A549 (cell line): ENCODE data around the gene GSE1. TPM values are rescaled to one million over a fixed set of nuclear protein-coding genes. Genes with fewer than 3 reads are reported as not detected.

Experiments used
- ATAC-seq, 2 experiments: fragments of 200-7000 bp in 1 of 2; fragments of >200 bp in 1 of 2; cut with Nextera tagmentation in 1 of 2; cut with Tn5 transposase in 1 of 2; 3 replicates each; pipeline versions ENCODE4 v1.8.0 to v1.9.1; 2018 to 2020; ENCODE audit warnings: mild to moderate bottlenecking in 1 of 2, moderate library complexity in 1 of 2
- CTCF ChIA-PET: fragments of 300-600 bp; sonication (Branson Sonifier 250); formaldehyde crosslinking; extraction: SDS; loops from one replicate; lab custom pipeline; 2021; ENCODE audit warnings: antibody characterized with exemption, inconsistent platforms; lab: Yijun Ruan, JAX
- POLR2A ChIA-PET: fragments of 350-600 bp; formaldehyde crosslinking; extraction: SDS; loops from one replicate; lab custom pipeline; 2021; ENCODE audit warnings: antibody characterized with exemption, inconsistent platforms; lab: Yijun Ruan, JAX
- DNase-seq, 2 experiments: peaks; one replicate each; pipeline versions ENCODE4 v3.0.0 to v3.0.0-alpha.2; 2011 to 2016; ENCODE audit warnings: low read depth in 1 of 2, low spot score in 1 of 2
- FAIRE-seq: peaks from 2 replicates; lab custom pipeline; 2011; peaks lifted over from hg19 to GRCh38; lab: Jason Lieb, UNC
- H3K27ac ChIP-seq, 2 experiments: fragments of >200 bp; sonication (Bioruptor Twin); formaldehyde crosslinking; 3 replicates each; pipeline ENCODE4 v1.5.1; 2016 to 2017
- H3K4me1 ChIP-seq: fragments of >200 bp; sonication (Bioruptor Twin); formaldehyde crosslinking; 3 replicates; pipeline ENCODE4 v1.6.1; 2016
- H3K4me2 ChIP-seq: fragments of >200 bp; sonication (Bioruptor Twin); formaldehyde crosslinking; 3 replicates; pipeline ENCODE4 v1.6.1; 2016
- H3K4me3 ChIP-seq: fragments of >200 bp; sonication (Bioruptor Twin); formaldehyde crosslinking; 3 replicates; pipeline ENCODE4 v1.5.1; 2016
- H3K9me3 ChIP-seq: fragments of >200 bp; sonication (Bioruptor Twin); formaldehyde crosslinking; 3 replicates; pipeline ENCODE4 v1.6.1; 2016
- CBX2 ChIP-seq: fragments of 200-600 bp; sonication (generic); IDR thresholded peaks from 2 replicates; pipeline ENCODE4 v1.6.1; 2016; ENCODE audit warnings: low read depth, mild to moderate bottlenecking, borderline replicate concordance
- CBX8 ChIP-seq: fragments of 200-600 bp; sonication (generic); IDR thresholded peaks from 2 replicates; pipeline ENCODE4 v1.6.1; 2016
- CEBPB ChIP-seq, 2 experiments: fragments of >200 bp in 1 of 2; sonication (Bioruptor Twin) in 1 of 2; formaldehyde crosslinking in 1 of 2; IDR thresholded peaks; 2 replicates each; pipeline ENCODE4 v1.6.1; 2012 to 2016
- CHD2 ChIP-seq: fragments of 150-350 bp; IDR thresholded peaks from 2 replicates; pipeline ENCODE4 v1.6.1; 2014; ENCODE audit warnings: low read length; ENCODE audit not compliant: partially characterized antibody
- CHD4 ChIP-seq: fragments of 200-600 bp; sonication (generic); IDR thresholded peaks from 2 replicates; pipeline ENCODE4 v1.6.1; 2016; ENCODE audit warnings: antibody characterized with exemption, mild to moderate bottlenecking, borderline replicate concordance
- EHF ChIP-seq: fragments of 250-450 bp; sonication (Bioruptor Pico); IDR thresholded peaks from 2 replicates; pipeline ENCODE4 v1.5.0; 2020; ENCODE audit warnings: mild to moderate bottlenecking
- EHMT2 ChIP-seq: fragments of 200-600 bp; sonication (generic); IDR thresholded peaks from 2 replicates; pipeline ENCODE4 v1.6.1; 2016; ENCODE audit warnings: antibody characterized with exemption, low read depth, mild to moderate bottlenecking, moderate library complexity
- FOSB ChIP-seq: fragments of 250-450 bp; sonication (Bioruptor Pico); IDR thresholded peaks from 2 replicates; pipeline ENCODE4 v1.5.0; 2020; ENCODE audit warnings: mild to moderate bottlenecking, moderate library complexity
- FOSL2 ChIP-seq, 2 experiments: fragments of 450-650 bp in 1 of 2; fragments of >200 bp in 1 of 2; sonication (Bioruptor Twin) in 1 of 2; formaldehyde crosslinking; IDR thresholded peaks; 2 replicates each; pipeline versions ENCODE4 v1.5.0 to v1.6.1; 2016 to 2020; ENCODE audit warnings: mild to moderate bottlenecking in 1 of 2, moderate library complexity in 1 of 2
- HEYL ChIP-seq: fragments of 250-450 bp; sonication (Bioruptor Pico); IDR thresholded peaks from 2 replicates; pipeline ENCODE4 v1.8.0; 2021; ENCODE audit warnings: mild to moderate bottlenecking, moderate library complexity
- HOXB13 ChIP-seq: fragments of 250-450 bp; sonication (Bioruptor Pico); IDR thresholded peaks from 2 replicates; pipeline ENCODE4 v1.5.0; 2020; ENCODE audit warnings: low read depth, mild to moderate bottlenecking, moderate library complexity
- KDM1A ChIP-seq: fragments of 200-600 bp; sonication (generic); IDR thresholded peaks from 2 replicates; pipeline ENCODE4 v1.6.1; 2016; ENCODE audit warnings: low read depth, mild to moderate bottlenecking
- KDM5A ChIP-seq: fragments of 200-600 bp; sonication (generic); IDR thresholded peaks from 2 replicates; pipeline ENCODE4 v1.6.1; 2016; ENCODE audit warnings: antibody characterized with exemption, mild to moderate bottlenecking
- NPAS2 ChIP-seq: fragments of 250-450 bp; sonication (Bioruptor Pico); IDR thresholded peaks from 2 replicates; pipeline ENCODE4 v1.8.0; 2022; ENCODE audit warnings: mild to moderate bottlenecking, moderate library complexity, borderline replicate concordance
- PHF8 ChIP-seq: fragments of 200-600 bp; sonication (generic); IDR thresholded peaks from 2 replicates; pipeline ENCODE4 v1.6.1; 2016; ENCODE audit warnings: low read depth, mild to moderate bottlenecking, antibody characterized with exemption, moderate library complexity, borderline replicate concordance
- POLR2A ChIP-seq: IDR thresholded peaks from 2 replicates; pipeline ENCODE4 v1.6.1; 2012; ENCODE audit warnings: mild to moderate bottlenecking, low read length
- RNF2 ChIP-seq: fragments of 200-600 bp; sonication (generic); IDR thresholded peaks from 2 replicates; pipeline ENCODE4 v1.6.1; 2016; ENCODE audit warnings: low read depth, mild to moderate bottlenecking, antibody characterized with exemption, moderate library complexity, borderline replicate concordance
- SREBF2 ChIP-seq: fragments of 450-650 bp; IDR thresholded peaks from 2 replicates; pipeline ENCODE4 v1.6.1; 2014; ENCODE audit warnings: mild to moderate bottlenecking, moderate library complexity
- TFCP2L1 ChIP-seq: fragments of 250-450 bp; sonication (Bioruptor Pico); IDR thresholded peaks from 2 replicates; pipeline ENCODE4 v1.5.0; 2021; ENCODE audit warnings: mild to moderate bottlenecking
- TP53 ChIP-seq: fragments of 250-450 bp; sonication (Bioruptor Pico); IDR thresholded peaks from 2 replicates; pipeline ENCODE4 v1.5.0; 2021; ENCODE audit warnings: mild to moderate bottlenecking, moderate library complexity
- ZC3H11A ChIP-seq: fragments of 450-650 bp; IDR thresholded peaks from 2 replicates; pipeline ENCODE4 v1.6.1; 2014; ENCODE audit warnings: antibody characterized with exemption, mild to moderate bottlenecking
- ZNF302 ChIP-seq: fragments of 250-450 bp; sonication (Bioruptor Pico); IDR thresholded peaks from 2 replicates; pipeline ENCODE4 v1.9.0; 2021; ENCODE audit warnings: inconsistent platforms, mild to moderate bottlenecking, moderate library complexity
- WGBS: methylation state at CpG from one replicate; pipeline ENCODE4 v1.1.6; 2017; ENCODE audit errors: missing lambda C conversion rate; 5-methylcytosine and 5-hydroxymethylcytosine counted together
- polyA plus RNA-seq, 4 experiments: library from polyadenylated mRNA; depleted of rRNA in 3 of 4; stranded (reverse); fragments of >200 nt; fragmentation: RNase III in 1 of 4; extraction: RNeasy Plus Mini Kit Qiagen cat#74134 plus additional on column Dnase treatment in 1 of 4; gene quantifications; 2 replicates in 3 of 4; 3 replicates in 1 of 4; pipeline ENCODE4 v1.2.3, GENCODE V29; 2011 to 2017
- TF ChIP-seq, protein P1 (sequence below): fragments of >200 bp; sonication (Bioruptor Twin); formaldehyde crosslinking; IDR thresholded peaks from 2 replicates; pipeline ENCODE4 v1.6.1; 2016
- TF ChIP-seq, protein P2 (sequence below): IDR thresholded peaks from 2 replicates; pipeline ENCODE4 v1.6.1; 2012; ENCODE audit warnings: low read depth, borderline replicate concordance
- TF ChIP-seq, protein P3 (sequence below): fragments of 150-350 bp; IDR thresholded peaks from 2 replicates; pipeline ENCODE4 v1.6.1; 2014; ENCODE audit warnings: low read depth, mild to moderate bottlenecking, low read length
- TF ChIP-seq, protein P4 (sequence below): fragments of 250-450 bp; sonication (Bioruptor Pico); IDR thresholded peaks from 2 replicates; pipeline ENCODE4 v1.5.0; 2021; ENCODE audit warnings: mild to moderate bottlenecking, moderate library complexity, borderline replicate concordance

GSE1 gene
- polyA plus RNA-seq, 2 of the 4 experiments (the other 2 are of a cell fraction), result 20.7 to 24.3 TPM

DNA sequence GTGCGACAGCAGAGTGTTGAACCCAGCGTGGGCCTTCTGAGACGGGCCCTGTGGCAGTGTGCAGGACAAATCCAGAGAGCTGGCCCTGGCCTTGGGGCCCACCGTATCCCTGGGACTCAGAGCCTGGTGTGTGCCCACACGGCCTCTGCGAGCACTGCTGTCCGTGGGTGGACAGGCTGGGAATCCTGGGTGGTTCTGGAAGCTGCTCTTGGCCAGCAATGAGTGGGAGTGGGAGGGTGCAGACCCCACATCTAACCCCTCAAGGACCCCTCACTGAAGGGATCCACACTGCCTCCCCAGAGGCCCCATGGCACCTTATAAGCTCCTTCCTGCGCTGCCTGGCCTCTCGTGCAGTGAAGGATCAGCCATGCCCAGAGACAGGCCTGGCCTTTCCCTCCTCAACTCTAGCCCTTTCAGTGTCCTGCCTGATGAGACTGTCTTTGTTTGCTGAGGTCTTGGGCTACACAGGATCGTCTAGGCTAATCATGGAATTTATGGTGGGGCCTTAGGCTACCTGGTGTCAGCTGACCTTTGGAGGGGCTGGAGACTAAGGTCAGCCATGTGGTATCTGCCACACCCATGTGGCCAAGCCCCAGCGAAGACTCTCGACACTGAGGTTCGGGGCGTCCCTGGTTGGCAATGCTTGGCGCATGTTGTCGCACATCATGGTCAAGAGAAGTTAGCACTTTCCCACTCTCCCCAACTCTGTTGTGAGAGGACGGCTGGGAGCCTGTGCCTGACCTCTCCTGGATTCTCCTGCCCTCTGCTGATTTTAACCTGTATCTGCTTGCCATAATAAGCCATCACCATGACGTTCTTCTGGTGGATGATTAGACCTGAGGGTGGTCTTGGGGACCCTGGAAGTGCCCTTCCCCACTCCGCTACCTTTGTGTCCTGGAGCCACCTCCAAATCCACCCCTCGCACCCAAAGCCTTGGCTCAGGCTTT, 92.1 kb downstream of the GSE1 start (continued):
- TF ChIP-seq, protein P1, sequence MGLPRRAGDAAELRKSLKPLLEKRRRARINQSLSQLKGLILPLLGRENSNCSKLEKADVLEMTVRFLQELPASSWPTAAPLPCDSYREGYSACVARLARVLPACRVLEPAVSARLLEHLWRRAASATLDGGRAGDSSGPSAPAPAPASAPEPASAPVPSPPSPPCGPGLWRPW, result no peak
- no peak for TF ChIP-seq ZC3H11A
- no peak for TF ChIP-seq SREBF2
- no peak for TF ChIP-seq FOSB
- TF ChIP-seq CEBPB (IDR thresholded peaks at IDR 0.05), result no peak
- no peak for TF ChIP-seq KDM5A
- no peak for TF ChIP-seq POLR2A
- TF ChIP-seq CHD4, result no peak

DNA sequence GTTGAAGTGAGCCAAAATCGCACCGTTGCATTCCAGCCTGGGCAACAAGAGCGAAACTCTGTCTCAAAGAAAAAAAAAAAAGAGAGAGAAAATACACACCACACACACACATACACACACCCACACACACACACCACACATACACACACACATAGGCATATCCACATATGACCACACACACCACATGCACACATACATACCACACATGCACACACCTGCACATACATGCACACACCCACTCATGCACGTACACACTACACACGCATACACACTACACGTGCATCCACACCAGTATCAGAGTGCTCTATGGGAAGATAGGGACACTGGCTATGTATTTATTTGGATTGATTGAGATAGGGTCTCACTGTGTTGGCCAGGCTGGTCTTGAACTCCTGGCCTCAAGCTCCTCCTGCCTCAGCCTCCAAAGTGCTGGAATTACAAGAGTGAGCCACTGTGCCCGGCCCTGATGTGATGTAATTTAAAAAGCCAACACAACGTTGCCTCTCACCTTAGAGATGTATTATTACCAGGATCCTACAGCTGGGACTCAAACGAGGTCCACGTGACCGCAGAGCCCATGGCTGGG, 93.4 kb downstream of the GSE1 start:
- CTCF ChIA-PET, result interaction anchor here (1.3 to 2.4 kb wide), 3 partner anchors 11 to 31 kb away, joined by 4 to 10 read pairs (median 7); no protein-coding TSS in a partner anchor

DNA sequence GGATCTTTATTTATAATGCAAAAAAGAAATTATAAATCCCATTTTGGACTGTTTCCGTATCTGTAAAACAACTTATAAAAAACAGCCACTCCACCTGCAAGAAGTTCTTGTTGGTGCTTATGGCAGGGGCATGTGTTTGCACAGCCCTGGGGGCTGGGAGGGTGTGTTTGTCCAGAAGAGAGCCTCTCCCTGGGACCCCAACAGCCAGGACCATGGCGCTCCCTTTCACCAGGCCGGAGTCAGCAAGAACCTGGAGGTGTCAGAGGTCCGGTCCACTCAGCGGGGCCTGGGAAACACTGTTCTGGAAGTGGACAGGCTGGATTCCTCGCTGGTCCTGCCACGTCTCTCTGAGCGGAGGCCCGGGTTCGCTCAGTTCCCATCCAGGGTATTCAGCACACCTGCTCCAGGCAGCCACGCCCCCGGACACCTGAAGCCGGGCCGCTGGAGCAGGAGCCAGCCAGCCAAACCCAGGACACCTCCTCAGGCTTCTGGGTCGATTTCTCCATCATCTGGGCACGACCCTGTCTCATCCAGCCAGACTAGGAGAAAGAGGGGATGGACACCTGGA, 94.5 kb downstream of the GSE1 start:
- H3K27ac ChIP-seq, result no peak overlapping the region
- 67% methylated on average over 5 of the region's 16 CpGs for WGBS
- H3K4me1 ChIP-seq, result no peaks in the 10 kb centered on the region
- no peak overlapping the region for H3K4me3 ChIP-seq
- POLR2A ChIA-PET, result no interaction called here
- DNase-seq (no peak), FAIRE-seq (no peak)
- H3K9me3 ChIP-seq, result peaks cover 4% of the 10 kb centered on the region; the same call in 1 of the 3 replicates
- no peak overlapping the region for H3K4me2 ChIP-seq
- TF ChIP-seq KDM1A (no peak), NPAS2 (no peak), FOSL2 (IDR thresholded peaks at IDR 0.05) (no peak), FOSL2 (CRISPR knock-in tag; IDR thresholded peaks at IDR 0.05) (no peak), CEBPB (IDR thresholded peaks at IDR 0.05) (no peak), PHF8 (no peak), EHF (no peak), KDM5A (no peak), HEYL (no peak), ZNF302 (no peak), RNF2 (no peak), SREBF2 (no peak), TP53 (CRISPR knock-in tag) (no peak)
- TF ChIP-seq, protein P2, sequence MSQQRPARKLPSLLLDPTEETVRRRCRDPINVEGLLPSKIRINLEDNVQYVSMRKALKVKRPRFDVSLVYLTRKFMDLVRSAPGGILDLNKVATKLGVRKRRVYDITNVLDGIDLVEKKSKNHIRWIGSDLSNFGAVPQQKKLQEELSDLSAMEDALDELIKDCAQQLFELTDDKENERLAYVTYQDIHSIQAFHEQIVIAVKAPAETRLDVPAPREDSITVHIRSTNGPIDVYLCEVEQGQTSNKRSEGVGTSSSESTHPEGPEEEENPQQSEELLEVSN, result no peak
- TF ChIP-seq, protein P3, sequence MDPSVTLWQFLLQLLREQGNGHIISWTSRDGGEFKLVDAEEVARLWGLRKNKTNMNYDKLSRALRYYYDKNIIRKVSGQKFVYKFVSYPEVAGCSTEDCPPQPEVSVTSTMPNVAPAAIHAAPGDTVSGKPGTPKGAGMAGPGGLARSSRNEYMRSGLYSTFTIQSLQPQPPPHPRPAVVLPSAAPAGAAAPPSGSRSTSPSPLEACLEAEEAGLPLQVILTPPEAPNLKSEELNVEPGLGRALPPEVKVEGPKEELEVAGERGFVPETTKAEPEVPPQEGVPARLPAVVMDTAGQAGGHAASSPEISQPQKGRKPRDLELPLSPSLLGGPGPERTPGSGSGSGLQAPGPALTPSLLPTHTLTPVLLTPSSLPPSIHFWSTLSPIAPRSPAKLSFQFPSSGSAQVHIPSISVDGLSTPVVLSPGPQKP, result no peak
- TF ChIP-seq, all 56 proteins: peak for 0
- CTCF ChIA-PET, result interaction anchor here (1.3 to 3.4 kb wide), 4 partner anchors 10 to 34 kb away, joined by 4 to 45 read pairs (median 6); no protein-coding TSS in a partner anchor
- no peak for ATAC-seq

More for the DNA sequence above, 93.4 kb downstream of the GSE1 start:
- Histone ChIP-seq H3K27ac (no peak overlapping the region), H3K4me2 (no peak overlapping the region), H3K4me3 (no peak overlapping the region), H3K4me1 (no peaks in the 10 kb centered on the region), H3K9me3 (no peaks in the 10 kb centered on the region)
- TF ChIP-seq CHD2, result no peak
- TF ChIP-seq TFCP2L1 (CRISPR knock-in tag), result no peak
- no peak for TF ChIP-seq HOXB13 (CRISPR knock-in tag)
- TF ChIP-seq CBX8, result no peak
- no peak for TF ChIP-seq CBX2
- TF ChIP-seq, protein P4, sequence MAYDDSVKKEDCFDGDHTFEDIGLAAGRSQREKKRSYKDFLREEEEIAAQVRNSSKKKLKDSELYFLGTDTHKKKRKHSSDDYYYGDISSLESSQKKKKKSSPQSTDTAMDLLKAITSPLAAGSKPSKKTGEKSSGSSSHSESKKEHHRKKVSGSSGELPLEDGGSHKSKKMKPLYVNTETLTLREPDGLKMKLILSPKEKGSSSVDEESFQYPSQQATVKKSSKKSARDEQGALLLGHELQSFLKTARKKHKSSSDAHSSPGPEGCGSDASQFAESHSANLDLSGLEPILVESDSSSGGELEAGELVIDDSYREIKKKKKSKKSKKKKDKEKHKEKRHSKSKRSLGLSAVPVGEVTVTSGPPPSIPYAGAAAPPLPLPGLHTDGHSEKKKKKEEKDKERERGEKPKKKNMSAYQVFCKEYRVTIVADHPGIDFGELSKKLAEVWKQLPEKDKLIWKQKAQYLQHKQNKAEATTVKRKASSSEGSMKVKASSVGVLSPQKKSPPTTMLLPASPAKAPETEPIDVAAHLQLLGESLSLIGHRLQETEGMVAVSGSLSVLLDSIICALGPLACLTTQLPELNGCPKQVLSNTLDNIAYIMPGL (CRISPR knock-in tag), result no peak
- TF ChIP-seq EHMT2, result no peak
- FAIRE-seq (no peak), DNase-seq (no peak), ATAC-seq (no peak)
- POLR2A ChIA-PET, result no interaction called here
- 89% methylated on average over 11 of the region's 11 CpGs for WGBS
